Midbrain (tissue), 1 donor: ENCODE data around the gene LCNL1.
A peak's percentile ranks its signal among the peaks of the same experiment; 100 is the strongest.

Source experiments
- DNase-seq: peaks from one replicate; lab custom pipeline; 2025; lab: John Stamatoyannopoulos, UW

Gene LCNL1

DNA sequence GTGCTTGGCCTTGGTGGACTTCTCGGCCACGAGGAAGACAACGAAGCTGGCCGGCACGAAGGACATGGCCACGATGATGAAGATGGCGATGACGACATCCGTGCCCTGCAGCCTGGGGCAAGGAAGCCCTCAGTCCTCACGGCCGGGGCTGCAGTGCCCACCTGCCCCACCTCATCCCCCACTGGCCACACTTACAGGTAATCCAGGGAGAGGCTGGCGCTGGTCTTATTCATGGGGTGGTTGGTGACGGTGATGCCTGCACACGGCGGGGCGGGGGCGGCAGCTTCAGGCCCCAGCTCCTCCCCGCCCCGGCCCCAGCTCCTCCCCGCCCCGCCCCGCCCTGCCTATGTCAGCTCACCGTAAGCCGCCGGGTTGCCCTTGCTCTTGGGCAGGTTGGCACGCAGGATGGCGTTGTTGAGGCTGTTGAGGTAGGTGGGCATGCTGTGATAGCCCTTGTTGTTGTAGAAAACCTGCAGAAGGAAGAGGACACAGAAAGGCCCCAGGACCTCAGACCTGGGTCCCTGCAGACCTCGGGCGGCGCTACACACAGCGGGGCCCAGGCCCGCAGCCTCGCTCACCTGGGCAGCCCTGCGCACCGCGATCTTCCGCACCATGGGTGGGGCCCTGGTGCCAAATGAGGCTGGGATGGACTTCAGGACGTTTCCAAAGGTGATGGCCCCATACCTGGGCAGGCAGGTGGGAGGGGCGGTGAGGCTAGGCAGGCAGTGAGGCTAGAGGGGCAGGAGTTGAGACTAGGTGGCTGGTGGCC is 29.3 kb downstream of the LCNL1 start:
- no peak for DNase-seq

- DNase-seq, result no peak
Observed at GRCh38 chr9:137012694-137013570, 30.1 kb downstream of the LCNL1 start.

GRCh38 chr9:137013571-137013940 is 30.8 kb downstream of the LCNL1 start:
- no peak for DNase-seq

- DNase-seq, result no peak
Observed at GRCh38 chr9:137014166-137014565, 31.4 kb downstream of the LCNL1 start.

- DNase-seq, result no peak
Observed at GRCh38 chr9:137014776-137015539, 32.2 kb downstream of the LCNL1 start.

GRCh38 chr9:137015540-137015930 is 32.7 kb downstream of the LCNL1 start:
- no peak for DNase-seq

GRCh38 chr9:137015976-137016375 is 33.2 kb downstream of the LCNL1 start:
- no peak for DNase-seq

DNA sequence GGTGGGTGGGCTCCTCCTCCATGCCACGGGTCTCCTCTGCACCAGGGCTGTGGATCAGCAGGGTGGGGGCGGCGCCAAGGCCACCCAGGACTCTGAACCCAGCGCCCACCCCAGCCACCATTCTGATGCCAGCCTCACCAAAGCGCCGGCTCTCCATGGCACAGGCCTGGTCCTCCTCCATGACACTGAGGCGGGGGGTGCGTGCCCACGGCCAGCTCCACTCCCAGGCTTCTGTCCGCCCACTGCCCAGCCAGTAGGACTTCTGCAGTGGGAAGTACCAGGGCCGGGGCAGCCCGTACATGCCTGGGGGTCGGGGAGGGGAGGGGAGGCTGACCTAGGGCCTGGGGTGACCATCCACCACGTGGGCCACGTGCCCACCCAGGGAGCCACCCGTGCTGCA is 33.6 kb downstream of the LCNL1 start:
- DNase-seq, result no peak

DNA sequence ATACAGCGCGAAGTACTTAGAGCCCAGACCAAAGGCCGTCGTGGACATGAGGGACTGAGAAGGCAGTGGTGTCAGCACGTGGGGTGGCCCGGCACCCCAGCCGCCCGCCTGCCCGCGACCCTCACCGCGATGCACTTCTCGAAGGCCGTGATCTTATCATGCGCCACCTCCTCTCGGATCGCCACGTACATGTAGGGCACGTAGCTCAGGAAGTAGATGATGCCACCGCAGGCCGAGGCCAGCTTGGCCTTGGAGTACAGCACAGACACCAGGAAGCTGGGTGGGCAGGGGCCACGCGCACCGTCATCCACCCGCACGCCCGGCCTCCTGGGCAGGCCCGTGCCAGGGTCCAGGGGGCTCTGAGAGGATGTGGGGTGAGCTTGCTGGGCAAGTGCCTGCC is 34.3 kb downstream of the LCNL1 start:
- no peak for DNase-seq

GRCh38 chr9:137017791-137018497 is 35.2 kb downstream of the LCNL1 start:
- no peak for DNase-seq

DNA sequence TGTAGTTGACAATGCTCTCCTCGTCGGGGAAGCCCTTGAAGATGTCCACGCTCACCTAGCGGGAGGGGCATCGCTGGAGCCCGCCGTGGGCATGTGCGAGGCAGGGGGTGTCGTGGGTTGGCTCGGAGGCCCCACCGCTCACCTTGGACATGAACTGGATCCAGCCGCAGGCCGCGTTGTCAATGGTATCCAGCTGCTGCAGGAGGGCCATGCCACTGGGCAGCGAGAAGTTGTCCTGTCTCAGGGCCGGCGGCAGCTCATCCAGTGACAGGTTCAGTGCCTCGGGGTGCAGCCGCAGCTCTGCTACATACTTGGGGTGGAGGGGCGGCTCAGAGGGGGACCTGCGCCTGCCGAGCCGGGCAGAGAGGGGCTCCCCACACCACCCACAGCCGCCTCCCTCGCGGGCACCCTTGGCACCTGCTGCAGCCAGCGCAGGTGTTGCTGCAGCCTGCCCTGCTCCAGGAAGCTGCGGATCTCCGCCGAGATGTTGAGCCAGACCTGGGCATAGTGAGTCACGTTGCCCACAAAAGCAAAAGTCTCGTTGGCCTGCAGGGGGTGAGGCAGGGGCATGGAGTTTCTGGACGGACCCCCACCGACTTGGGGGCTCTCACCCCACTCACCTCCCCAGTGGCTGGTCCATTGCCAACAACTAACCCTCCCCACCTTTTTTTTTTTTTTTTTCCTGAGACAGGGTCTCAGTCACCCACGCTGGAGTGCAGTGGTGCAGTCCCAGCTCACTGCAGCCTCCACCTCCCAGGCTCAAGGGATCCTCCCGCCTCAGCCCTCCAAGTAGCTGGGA is 36.2 kb downstream of the LCNL1 start:
- DNase-seq, result no peak

DNA sequence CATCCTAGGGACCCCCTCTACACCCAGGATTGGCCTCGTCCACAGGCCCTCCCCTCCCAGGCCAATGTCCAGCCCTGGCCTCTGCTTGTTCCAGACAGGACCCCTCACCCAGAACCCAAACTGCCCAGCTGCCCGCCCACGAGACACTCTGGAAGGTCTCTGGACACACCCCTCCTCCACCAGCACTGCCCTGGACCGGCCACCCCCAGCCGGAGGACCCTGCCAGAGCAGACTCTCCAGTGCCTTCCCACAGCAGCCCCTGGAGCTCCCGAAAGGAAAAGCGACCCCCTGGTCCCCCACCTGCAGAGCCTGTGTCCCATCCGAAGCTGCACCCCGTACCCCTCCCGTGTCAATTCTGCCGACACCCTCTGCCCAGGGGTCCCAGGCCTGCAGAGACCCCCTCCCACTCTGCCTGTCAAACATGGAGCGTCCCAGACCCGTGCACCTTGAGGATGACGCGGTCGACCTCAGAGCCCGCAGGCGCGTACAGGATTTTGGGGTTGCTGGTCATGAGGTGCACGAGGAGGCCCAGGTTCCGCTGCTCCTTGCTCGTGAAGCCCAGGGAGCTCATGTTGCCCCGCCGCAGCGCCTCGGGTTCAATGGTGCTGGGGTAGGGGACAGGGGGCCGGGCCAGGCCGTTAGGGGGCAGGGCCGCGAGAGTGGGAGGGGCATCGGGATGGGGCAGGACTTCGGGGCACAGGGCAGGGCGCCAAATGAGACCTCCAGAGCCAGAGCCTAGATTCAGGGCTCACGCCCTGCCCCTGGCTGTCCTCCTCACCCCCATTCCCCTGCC is 37.3 kb downstream of the LCNL1 start:
- no peak for DNase-seq

DNA sequence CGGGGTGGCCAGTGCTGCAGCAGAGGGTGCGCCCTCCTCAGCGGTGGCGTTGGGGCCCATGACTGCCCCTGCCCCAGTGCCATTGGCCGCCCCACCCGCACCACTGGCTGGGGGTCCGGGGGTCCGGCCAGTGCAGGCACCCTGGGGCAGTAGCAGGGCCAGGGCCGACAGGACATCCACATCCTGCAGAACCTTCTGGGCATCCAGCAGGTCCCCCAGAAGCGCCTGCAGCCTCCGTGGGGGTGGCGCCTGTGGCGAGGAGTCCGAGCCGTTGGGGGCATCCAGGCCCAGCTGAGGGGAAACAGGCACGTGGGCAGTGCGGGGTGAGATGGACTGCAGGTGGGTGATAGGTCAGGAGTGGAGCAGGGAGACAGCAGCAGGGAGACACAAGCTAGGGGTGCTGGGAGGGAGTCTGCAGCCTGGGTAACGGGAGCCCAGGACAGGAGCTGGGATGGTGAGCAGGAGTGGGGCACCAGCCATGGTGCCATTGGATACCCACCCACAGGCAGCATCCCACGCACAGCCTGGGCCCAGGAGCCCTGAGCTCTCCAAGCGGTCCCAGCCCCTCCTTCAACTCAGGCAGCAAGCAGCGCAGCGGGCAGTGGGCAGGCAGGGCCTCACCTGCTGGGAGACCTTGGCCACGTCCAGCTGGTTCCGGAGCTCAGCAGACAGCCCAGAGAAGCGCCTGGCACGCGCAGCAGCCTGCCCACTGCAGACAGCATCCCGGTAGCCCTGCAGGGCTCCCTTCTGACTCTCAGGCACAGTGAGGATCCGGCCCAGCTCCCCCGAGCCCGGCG is 38.2 kb downstream of the LCNL1 start:
- DNase-seq, result no peak

DNA sequence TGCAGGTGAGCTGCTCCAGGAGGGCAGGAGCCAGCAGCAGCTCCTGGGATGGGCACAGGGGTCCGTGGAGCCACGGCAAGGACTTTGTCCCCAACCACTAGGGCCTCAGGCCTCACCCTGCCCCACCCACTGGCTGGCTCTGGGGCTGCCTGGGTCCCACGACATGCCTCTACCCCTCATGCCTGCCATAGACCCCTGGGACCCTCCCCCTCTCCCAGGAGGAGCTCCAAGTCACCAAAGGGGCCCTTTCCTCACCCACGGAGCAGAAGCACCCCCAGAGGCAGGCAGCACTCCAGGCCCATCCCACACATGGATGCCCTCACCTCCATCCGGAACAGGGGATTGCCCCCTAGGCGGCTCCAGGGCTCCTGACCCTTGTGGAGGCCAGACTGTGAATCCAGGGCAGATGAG is 38.8 kb downstream of the LCNL1 start:
- no peak for DNase-seq

GRCh38 chr9:137021979-137022661 is 39.3 kb downstream of the LCNL1 start:
- peak; percentile 80 for DNase-seq

DNA sequence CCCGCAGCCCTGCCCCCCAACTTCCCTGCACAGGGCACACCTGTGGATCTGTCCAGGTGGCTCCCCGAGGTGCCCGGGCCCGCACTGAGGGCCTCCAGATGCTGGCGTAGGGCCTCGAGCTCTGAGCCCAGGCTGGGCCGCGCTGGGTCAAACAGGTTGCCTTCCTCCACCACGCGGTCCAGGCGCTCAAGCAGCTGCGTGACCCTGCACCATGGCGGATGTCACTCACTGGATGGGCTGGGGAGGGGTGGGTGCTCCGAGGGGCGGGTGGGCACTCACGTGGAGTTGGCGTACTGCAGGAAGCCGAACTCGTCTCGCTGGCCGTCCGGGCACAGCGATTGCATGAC is 39.8 kb downstream of the LCNL1 start:
- no peak for DNase-seq

GRCh38 chr9:137023157-137023556 is 40.4 kb downstream of the LCNL1 start:
- no peak for DNase-seq

GRCh38 chr9:137023583-137023991 is 40.8 kb downstream of the LCNL1 start:
- DNase-seq, result peak; percentile 60

GRCh38 chr9:137025517-137025966 is 42.7 kb downstream of the LCNL1 start:
- peak; percentile 96 for DNase-seq
